ENCODE measurements around the gene DNAAF5.

The DNAAF5 gene

DNA sequence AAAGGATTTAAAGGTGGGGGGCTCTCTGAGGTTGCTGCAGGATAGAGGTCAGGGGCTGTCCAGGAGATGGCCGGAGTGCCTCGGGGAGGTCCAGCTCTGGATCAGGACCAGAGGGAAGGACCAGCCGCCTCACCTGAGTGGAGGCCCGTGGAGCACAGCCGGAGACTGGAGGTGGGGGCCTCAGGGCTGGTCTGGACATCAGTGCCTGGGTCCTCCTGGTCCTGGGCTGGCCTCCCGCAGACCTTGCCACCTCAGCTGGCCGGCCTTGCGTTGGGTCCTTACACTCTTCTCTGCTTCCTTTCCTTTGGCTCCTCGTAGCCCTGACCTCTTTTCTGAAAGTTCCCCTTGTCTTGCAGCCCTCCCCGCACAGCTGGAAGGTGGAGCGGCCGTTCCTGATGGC lies 107.8 kb downstream of the DNAAF5 start:
- no peak for DNase-seq (ENCODE audit: low read depth)

DNA sequence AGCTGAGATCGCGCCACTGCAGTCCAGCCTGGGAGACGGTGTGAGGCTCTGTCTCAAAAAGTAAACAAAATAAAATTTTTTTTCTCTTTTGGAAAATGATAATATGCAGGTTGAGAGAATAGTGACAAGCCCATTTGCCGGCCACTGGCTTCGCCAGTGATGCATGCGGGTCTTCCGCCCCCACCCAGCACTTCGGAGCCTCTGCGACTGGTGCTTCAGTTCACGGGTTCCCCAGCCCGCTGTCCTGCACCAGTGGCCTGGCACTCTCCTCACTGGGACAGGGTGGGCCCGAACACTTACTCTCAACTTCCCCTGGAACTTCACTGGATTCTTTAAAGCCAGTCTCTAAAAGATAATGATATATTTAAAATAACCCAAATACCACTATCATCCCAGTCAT lies 108.5 kb downstream of the DNAAF5 start:
- no peak for DNase-seq (ENCODE audit: low read depth)

DNA sequence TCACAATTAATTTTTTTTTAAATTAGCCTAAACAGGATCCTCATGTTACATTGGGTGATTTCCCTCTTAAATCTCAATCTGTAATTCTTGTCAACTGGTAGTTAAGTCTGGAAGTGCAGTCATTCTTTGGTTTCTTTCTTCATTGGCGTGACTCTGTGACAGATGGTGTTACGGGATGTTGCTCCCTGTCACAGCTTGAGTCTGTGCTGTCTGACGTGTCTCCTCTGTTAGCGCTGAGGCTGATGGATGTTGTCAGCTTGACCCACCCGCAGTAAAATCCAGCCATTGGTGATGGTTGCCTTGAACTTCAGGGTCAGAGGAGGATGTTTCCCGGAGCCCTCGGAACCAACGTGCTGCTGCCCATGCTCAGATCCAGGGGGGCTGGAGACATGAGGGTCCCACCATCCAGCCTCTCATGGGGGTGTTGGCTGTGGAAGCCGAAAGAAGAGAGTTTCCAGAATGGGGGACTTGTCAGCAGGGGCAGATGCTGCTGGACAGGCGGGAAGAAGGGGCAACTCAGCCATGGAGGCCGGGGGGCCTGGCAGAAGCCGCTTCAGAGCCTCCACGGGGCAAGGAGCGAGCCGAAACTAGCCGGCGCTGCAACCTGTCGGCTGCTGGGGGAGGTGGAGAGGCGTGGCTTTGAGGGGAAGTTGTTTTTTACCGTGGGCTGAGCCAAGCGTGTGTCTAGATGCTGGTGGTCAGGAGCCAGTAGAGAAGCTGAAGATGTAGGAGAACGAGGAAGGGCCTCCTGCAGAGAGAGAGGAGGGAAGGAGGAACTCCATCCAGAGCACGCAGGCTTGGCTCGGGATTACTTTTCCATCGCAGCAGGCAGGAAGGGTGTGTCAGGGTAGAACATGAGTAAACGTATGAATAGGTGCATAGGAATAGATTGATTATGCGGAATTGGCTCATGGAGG lies 109.2 kb downstream of the DNAAF5 start:
- no peak for DNase-seq (ENCODE audit: low read depth)
